ENCODE results near the gene ZDHHC17. TPM values are rescaled to one million over a fixed set of nuclear protein-coding genes. Genes with fewer than 3 reads are reported as not detected.

ZDHHC17 gene
- total and polyA plus RNA-seq, 2 of the 13 experiments (the other 11 are each of a cell fraction or from before 2014, with no cell fraction given) = 36.7 to 38.5 TPM

GRCh38 chr12:76813972-76814371 is 50.1 kb downstream of the ZDHHC17 start:
- Histone ChIP-seq H3K27me3 (ENCODE audit: control insufficient read depth in 1 of 2, insufficient read depth in 2 of 2, low read length in 2 of 2) (no peaks in the 10 kb centered on the region), H3K36me3 (replicated peaks in 1 of 2; ENCODE audit: control insufficient read depth in 1 of 2, insufficient read depth in 2 of 2, low read length in 2 of 2) (peaks cover 2 to 32% of the 10 kb centered on the region in 2 experiments; a peak in 2 of 5 replicates), H3K79me2 (ENCODE audit: insufficient read depth, low read length) (no peaks in the 10 kb centered on the region), H3K4me2 (ENCODE audit: low read depth, low read length) (no peak overlapping the region), H3K27ac (ENCODE audit: extremely low read length, insufficient read depth, low read length) (no peak overlapping the region), H3K9ac (ENCODE audit: insufficient read depth, low read depth, low read length) (no peak overlapping the region), H2AFZ (ENCODE audit: low read length) (no peak overlapping the region), H4K20me1 (ENCODE audit: insufficient read depth, low read length) (no peaks in the 10 kb centered on the region), H3K9me3 (ENCODE audit: low read length) (no peaks in the 10 kb centered on the region), H3K4me1 (ENCODE audit: insufficient read depth, low read length) (no peaks in the 10 kb centered on the region), H3K4me3 (replicated peaks in 1 of 3; ENCODE audit: insufficient read depth in 1 of 3, low read depth in 2 of 3, low read length in 3 of 3) (no peak overlapping the region)
- CTCF ChIA-PET (ENCODE audit: low intra/inter-chr PET ratio, low total read pairs) = no interaction called here
- DNase-seq (ENCODE audit: low spot score) (no peak), ATAC-seq (no peak), FAIRE-seq (no peak)
- intact Hi-C loops (cut with micrococcal nuclease; ENCODE audit: unreplicated experiment) (no loop called here), in situ Hi-C loops (cut with HindIII; ENCODE audit: extremely low pct_ligation_motif_present, low pct_unique_long_range_greater_than_20kb) (no loop called here)
- no TSS peak for BruUV-seq (replicated peaks)
- POLR2A ChIA-PET = no interaction called here
- TF ChIP-seq CEBPB (IDR thresholded peaks at IDR 0.05; ENCODE audit: borderline replicate concordance, low read depth, low read length) (peak; percentile 39; the same call in 1 of the 2 replicates), PATZ1 (CRISPR knock-in tag; IDR thresholded peaks at IDR 0.05) (no peak)
- WGBS (ENCODE audit: low lambda C conversion rate) = 97% methylated on average over 4 of the region's 4 CpGs

GRCh38 chr12:76820888-76821482 is 57.1 kb downstream of the ZDHHC17 start:
- Histone ChIP-seq H3K27ac (ENCODE audit: extremely low read length, insufficient read depth, low read length) (no peak overlapping the region), H3K27me3 (ENCODE audit: control insufficient read depth in 1 of 2, insufficient read depth in 2 of 2, low read length in 2 of 2) (no peaks in the 10 kb centered on the region), H3K9ac (ENCODE audit: insufficient read depth, low read depth, low read length) (no peak overlapping the region), H4K20me1 (ENCODE audit: insufficient read depth, low read length) (no peaks in the 10 kb centered on the region), H3K4me3 (replicated peaks in 1 of 3; ENCODE audit: insufficient read depth in 1 of 3, low read depth in 2 of 3, low read length in 3 of 3) (no peak overlapping the region), H3K4me1 (ENCODE audit: insufficient read depth, low read length) (no peaks in the 10 kb centered on the region), H3K4me2 (ENCODE audit: low read depth, low read length) (no peak overlapping the region), H3K9me3 (ENCODE audit: low read length) (no peaks in the 10 kb centered on the region), H2AFZ (ENCODE audit: low read length) (no peak overlapping the region), H3K79me2 (ENCODE audit: insufficient read depth, low read length) (no peaks in the 10 kb centered on the region), H3K36me3 (replicated peaks in 1 of 2; ENCODE audit: control insufficient read depth in 1 of 2, insufficient read depth in 2 of 2, low read length in 2 of 2) (peaks cover 0 to 16% of the 10 kb centered on the region in 2 experiments; a peak in 2 of 5 replicates)
- ATAC-seq = peak; percentile 83
- FAIRE-seq = peak; percentile 60
- ChIA-PET CTCF (ENCODE audit: low intra/inter-chr PET ratio, low total read pairs) (interaction anchor here (2.7 kb wide), 1 partner anchor 200 kb away, joined by 8 read pairs; no protein-coding TSS in a partner anchor), POLR2A (no interaction called here)
- no TSS peak for BruUV-seq (replicated peaks)
- 11% methylated on average over 2 of the region's 2 CpGs for WGBS (ENCODE audit: low lambda C conversion rate)
- peak; percentile 35 for DNase-seq (ENCODE audit: low spot score)
- intact Hi-C loops (cut with micrococcal nuclease; ENCODE audit: unreplicated experiment) (loop anchor here (1.0 kb wide), 1 partner anchor 200 kb away; no protein-coding TSS in a partner anchor), in situ Hi-C loops (cut with HindIII; ENCODE audit: extremely low pct_ligation_motif_present, low pct_unique_long_range_greater_than_20kb) (no loop called here)
- TF ChIP-seq STAG1 (CRISPR knock-in tag; IDR thresholded peaks at IDR 0.05) (peak; percentile 57), ZNF567 (CRISPR knock-in tag; IDR thresholded peaks at IDR 0.05; ENCODE audit: borderline replicate concordance) (no peak), TEAD3 (CRISPR knock-in tag; optimal IDR thresholded peaks at IDR 0.05; ENCODE audit: borderline replicate concordance) (peak; percentile 39), TCF7 (IDR thresholded peaks at IDR 0.05; ENCODE audit: low read depth) (no peak), CTCF (CRISPR knock-in tag; IDR thresholded peaks at IDR 0.05) (peak; percentile 52), PLRG1 (conservative IDR thresholded peaks at IDR 0.05) (no peak), RAD21 (CRISPR knock-in tag; IDR thresholded peaks at IDR 0.05) (0 out of 2 replicates have a peak, but pooled peaks have one; percentile 12), ZSCAN5A (CRISPR knock-in tag; IDR thresholded peaks at IDR 0.05; ENCODE audit: borderline replicate concordance) (no peak), HNRNPK (IDR thresholded peaks at IDR 0.05; ENCODE audit: low read depth, low read length, poor library complexity, severe bottlenecking) (no peak), ZNF34 (CRISPR knock-in tag; IDR thresholded peaks at IDR 0.05; ENCODE audit: borderline replicate concordance) (no peak)

All from HepG2 (cell line).